Measurements from ENCODE around the gene AGER. TPM values are rescaled to one million over a fixed set of nuclear protein-coding genes. Genes with fewer than 3 reads are reported as not detected.
"Not testable (repeated sequence)": the region's sequence is repeated elsewhere in the genome, so short reads cannot be mapped to it uniquely, and the experiment has no call there.

AGER gene
- total RNA-seq, 4 donors from 2014 or later, result 0.59 to 12.4 (median 2.5) TPM; not detected in 1

DNA sequence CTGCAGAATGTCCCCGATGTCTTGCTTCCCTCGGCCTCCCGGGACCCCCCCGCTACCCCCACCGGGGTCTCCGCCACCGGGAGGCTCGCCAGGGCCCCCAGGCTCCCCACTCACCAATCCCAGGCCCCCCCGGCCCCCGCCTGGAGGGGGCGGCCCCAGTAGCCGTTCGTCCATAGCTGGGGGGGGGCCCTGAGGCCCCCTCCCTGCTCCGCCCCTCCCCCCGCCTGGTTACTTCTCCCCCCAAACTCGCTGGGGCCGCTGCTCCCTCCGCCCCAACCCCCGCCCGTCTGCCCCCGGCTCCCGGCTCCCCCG, 5.6 kb upstream of the AGER start:
- peak overlapping the region; percentile 98 to 100 for H3K27ac ChIP-seq
- TF ChIP-seq, protein P1, sequence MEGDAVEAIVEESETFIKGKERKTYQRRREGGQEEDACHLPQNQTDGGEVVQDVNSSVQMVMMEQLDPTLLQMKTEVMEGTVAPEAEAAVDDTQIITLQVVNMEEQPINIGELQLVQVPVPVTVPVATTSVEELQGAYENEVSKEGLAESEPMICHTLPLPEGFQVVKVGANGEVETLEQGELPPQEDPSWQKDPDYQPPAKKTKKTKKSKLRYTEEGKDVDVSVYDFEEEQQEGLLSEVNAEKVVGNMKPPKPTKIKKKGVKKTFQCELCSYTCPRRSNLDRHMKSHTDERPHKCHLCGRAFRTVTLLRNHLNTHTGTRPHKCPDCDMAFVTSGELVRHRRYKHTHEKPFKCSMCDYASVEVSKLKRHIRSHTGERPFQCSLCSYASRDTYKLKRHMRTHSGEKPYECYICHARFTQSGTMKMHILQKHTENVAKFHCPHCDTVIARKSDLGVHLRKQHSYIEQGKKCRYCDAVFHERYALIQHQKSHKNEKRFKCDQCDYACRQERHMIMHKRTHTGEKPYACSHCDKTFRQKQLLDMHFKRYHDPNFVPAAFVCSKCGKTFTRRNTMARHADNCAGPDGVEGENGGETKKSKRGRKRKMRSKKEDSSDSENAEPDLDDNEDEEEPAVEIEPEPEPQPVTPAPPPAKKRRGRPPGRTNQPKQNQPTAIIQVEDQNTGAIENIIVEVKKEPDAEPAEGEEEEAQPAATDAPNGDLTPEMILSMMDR (IDR thresholded peaks at IDR 0.05), result no peak
- H3K9me3 ChIP-seq, result no peaks in the 10 kb centered on the region
- intact Hi-C loops (cut with DNase I; ENCODE audit: low total_unique reads), result no loop called here
- no peaks in the 10 kb centered on the region for H3K36me3 ChIP-seq
- H3K4me3 ChIP-seq, result peak overlapping the region; percentile 85 to 98
- no peaks in the 10 kb centered on the region for H3K27me3 ChIP-seq
- DNase-seq, result peak in 1 of 2 donors; percentile 57
- H3K4me1 ChIP-seq, result no peaks in the 10 kb centered on the region

DNA sequence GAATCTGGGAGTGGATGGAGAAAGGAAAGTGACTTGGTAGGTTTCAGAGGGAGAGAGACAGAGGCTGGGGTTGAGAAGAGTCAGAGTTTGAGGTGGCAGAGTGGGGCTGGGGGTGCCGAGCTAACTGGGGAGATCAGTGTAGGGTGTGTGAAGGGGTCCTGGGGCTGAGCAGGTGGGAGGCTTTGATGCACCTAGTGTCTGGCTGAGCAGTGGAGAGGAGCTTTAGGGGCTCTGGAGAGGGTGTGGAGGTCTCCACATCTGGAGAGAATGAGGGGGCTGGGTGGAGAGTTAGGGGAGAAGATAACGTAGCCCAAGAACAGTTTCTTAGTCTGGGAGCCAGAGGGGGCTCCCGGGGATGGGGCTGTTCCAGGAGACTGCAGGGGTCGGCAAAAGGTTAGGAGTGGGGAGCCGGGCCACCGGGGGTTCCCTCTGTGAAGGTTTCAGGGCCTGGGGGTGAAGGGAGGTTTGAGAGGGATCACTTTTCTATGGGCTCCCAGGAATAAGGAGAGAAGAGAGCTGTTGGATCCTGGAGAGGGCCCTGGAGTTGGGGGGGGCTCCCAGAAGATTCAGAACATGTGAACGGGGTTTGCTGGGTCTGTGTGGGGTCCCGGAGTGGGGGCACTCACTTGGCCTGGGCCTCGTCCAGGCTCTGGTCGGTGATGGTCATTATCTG, 5.2 kb upstream of the AGER start:
- no peak for DNase-seq
- peak overlapping the region; percentile 85 to 98 for H3K4me3 ChIP-seq
- TF ChIP-seq, protein P1 (IDR thresholded peaks at IDR 0.05), result no peak
- TF ChIP-seq POLR2A (IDR thresholded peaks at IDR 0.05), result no peak
- no peaks in the 10 kb centered on the region for H3K36me3 ChIP-seq
- H3K4me1 ChIP-seq, result no peaks in the 10 kb centered on the region
- no peaks in the 10 kb centered on the region for H3K27me3 ChIP-seq
- H3K27ac ChIP-seq, result peak overlapping the region; percentile 98 to 100
- intact Hi-C loops (cut with DNase I; ENCODE audit: low total_unique reads), result no loop called here
- H3K9me3 ChIP-seq, result no peaks in the 10 kb centered on the region

DNA sequence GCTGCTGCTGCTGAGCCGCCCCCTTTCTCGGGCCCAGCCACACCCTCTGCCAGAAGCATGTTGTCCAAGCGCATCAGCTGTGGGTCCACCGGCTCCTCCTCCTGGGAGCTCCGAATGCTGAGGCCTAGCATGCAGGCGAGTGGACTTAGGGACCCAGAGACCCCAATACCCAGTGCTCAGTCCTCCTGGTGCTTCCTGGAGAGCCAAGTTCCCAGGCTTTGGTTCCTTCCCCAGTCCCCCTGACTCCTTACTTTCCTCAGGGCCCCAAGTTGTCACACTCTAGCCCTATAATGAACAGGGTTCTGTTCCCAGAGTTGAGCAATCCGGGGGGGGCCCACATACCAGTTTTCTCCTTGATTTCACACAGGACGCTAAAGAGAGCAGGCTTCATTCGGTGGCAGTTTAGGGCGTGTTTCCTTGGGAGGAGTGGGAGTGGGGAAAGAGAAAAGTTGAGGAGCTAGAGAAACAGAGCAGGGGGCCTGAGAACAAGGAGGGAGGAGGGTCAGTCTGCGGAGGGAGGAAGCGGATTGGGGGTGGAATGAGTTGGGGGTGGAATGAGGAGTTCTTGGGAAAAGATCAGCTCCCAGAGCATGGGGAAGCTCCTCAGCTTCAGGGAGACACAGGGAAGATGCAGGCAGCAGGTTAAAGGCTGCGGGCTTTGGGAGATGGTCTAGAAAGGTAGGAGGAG, 4.5 kb upstream of the AGER start:
- no peaks in the 10 kb centered on the region for H3K9me3 ChIP-seq
- TF ChIP-seq, protein P1 (IDR thresholded peaks at IDR 0.05), result no peak
- TF ChIP-seq POLR2A (IDR thresholded peaks at IDR 0.05), result peak in 1 of 2 donors; percentile 8
- no peaks in the 10 kb centered on the region for H3K4me1 ChIP-seq
- peak overlapping the region; percentile 98 to 100 for H3K27ac ChIP-seq
- DNase-seq, result peak; percentile 68 to 73
- H3K36me3 ChIP-seq, result no peaks in the 10 kb centered on the region
- intact Hi-C loops (cut with DNase I; ENCODE audit: low total_unique reads), result no loop called here
- H3K27me3 ChIP-seq, result no peaks in the 10 kb centered on the region
- H3K4me3 ChIP-seq, result peak overlapping the region; percentile 85 to 98

DNA sequence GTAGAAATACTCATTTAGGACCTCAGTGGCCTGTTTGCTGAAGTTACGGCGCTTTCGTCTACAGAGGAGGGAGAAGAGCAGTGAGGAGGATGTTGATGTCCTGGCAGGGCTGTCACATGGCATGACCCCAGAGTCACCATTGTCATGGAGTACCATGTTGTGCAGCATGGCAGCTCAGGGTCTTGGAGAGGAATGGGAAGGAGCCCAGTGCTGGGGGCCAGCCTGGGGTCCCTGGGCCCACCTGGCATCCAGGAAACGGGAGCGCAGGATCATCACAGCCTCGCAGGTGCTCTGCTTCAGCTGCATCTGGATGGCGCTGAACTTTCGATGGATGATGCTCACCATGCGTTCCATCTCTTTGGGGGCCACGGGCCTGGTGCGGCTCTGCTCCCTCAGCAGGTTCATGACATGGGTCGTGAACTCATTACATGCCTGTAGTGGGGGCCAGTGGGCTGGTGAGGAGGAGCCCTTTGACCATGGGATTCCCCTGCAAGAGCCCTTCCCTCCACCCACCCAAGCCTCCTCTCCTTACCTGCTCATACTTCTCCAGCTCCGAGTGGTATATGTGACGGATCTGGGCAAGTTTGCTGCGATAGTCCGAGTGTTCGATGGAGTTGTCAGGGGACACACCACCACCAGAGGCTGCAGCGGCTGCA, 3.8 kb upstream of the AGER start:
- Histone ChIP-seq H3K27ac (peak overlapping the region; percentile 98 to 100), H3K4me3 (peak overlapping the region in 1 of 2 donors; percentile 85)
- H3K27me3 ChIP-seq; H3K9me3 ChIP-seq; DNase-seq; H3K36me3 ChIP-seq; H3K4me1 ChIP-seq; intact Hi-C loops (cut with DNase I; ENCODE audit: low total_unique reads): not testable (repeated sequence)

DNA sequence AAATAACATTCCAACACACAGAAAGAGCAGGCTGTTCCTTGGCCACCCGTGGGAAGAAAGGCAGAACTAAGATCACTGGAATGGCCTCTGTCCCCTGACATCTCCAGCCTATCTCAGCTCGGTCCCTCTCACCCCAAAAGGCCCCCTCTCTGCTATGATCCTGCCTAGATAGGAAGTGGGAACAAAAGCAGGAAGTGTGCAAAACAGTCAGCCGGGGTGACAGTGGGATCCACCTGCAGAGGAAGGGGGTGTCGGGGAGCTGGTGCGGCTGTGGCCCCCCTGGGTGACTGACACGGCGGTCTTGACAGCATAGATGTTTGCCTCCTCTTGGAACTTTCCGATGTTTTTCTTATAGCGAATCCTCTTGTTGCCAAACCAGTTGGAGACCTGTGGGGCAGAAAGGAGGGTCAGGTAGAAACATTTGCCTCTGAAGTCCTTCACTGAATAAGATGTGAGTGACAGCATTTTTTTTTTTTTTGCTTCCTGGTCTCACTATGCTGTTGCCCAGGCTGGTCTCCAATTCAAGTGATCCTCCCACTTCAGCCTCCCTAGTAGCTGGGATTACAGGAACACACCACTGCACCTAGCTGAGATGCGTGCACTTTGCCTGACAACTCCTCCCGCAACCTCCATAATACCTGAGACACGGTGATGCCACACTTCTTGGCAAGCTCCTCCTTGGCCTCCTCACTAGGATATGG, 3.1 kb upstream of the AGER start:
- Histone ChIP-seq H3K27me3 (no peaks in the 10 kb centered on the region), H3K4me3 (no peak overlapping the region), H3K36me3 (no peaks in the 10 kb centered on the region), H3K9me3 (no peaks in the 10 kb centered on the region), H3K4me1 (no peaks in the 10 kb centered on the region), H3K27ac (peak overlapping the region; percentile 83 to 100)
- intact Hi-C loops (cut with DNase I; ENCODE audit: low total_unique reads), result no loop called here
- DNase-seq, result no peak
- TF ChIP-seq POLR2A (IDR thresholded peaks at IDR 0.05), result no peak
- TF ChIP-seq, protein P1 (IDR thresholded peaks at IDR 0.05), result no peak

DNA sequence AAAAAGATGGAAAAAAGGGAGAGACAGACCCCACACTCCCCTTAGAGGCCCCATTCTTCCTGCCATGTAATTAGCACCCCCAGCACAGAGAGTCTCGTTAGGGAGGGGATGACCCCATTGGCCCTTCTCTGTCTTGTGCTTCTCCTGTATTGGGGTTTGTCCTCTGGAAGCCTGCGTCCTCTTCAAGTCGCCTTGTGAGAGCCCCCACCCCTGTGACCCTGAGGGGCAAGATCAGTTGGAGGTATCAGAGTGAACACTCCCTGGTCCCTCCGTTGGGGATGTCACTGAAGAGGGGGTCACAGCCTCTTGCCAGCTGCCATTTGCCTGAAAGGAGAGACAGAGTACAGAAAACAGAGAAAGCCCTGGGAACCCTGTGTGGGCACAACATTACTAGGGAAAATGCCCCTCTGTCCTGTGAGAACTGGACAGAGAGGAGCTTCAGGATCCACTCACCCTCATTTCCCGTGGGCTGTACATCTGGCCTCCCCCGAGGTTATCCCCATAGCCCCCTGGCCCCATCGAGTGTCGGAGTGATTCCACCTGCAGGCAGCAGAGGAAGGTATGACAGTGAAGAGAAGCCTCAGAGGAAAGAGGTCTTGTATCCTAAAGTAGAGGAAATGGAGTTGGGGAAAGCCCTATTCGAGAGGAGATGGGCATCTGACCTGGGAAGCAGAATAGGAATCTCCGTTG, 2.2 kb upstream of the AGER start:
- H3K27me3 ChIP-seq; H3K36me3 ChIP-seq; intact Hi-C loops (cut with DNase I; ENCODE audit: low total_unique reads); H3K9me3 ChIP-seq; DNase-seq; H3K4me1 ChIP-seq; H3K4me3 ChIP-seq: not testable (repeated sequence)
- peak overlapping the region; percentile 83 to 100 for H3K27ac ChIP-seq

DNA sequence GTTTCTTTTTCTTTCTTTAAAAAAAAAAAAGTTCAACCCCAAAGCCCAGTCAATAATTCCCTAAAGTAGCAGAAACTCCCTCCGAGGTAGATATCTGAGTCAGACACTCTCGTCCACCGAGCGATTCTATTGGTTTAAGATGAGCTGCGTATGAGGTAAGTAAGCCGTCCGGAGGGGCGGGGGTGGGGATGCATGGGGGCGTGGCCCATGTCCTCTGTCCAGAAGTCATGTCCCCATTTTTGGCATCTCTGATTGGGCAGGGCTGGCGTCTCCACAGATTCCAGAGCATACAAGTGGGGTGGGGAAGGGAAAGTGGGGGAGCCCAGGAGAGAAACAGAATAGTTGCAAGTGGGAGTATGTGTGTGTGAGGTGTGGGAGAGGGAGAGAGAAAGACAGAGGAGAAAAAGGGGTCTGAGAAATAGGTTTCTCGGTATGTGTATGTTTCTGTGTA, 1.7 kb upstream of the AGER start:
- H3K4me1 ChIP-seq; intact Hi-C loops (cut with DNase I; ENCODE audit: low total_unique reads); H3K27me3 ChIP-seq; H3K4me3 ChIP-seq; H3K9me3 ChIP-seq; H3K36me3 ChIP-seq: not testable (repeated sequence)
- H3K27ac ChIP-seq, result peak overlapping the region; percentile 83 to 100
- peak; percentile 87 to 95 for DNase-seq
